WTC11 (cell line): ENCODE measurements around the gene TRPM2. TPM values are rescaled to one million over a fixed set of nuclear protein-coding genes. Genes with fewer than 3 reads are reported as not detected.
A peak's percentile ranks its signal among the peaks of the same experiment; 100 is the strongest.

Source experiments
- ATAC-seq: fragments of 200-7000 bp; cut with Tn5 transposase; 2 replicates; pipeline ENCODE4 v1.10.0; 2021; ENCODE audit warnings: mild to moderate bottlenecking, moderate library complexity
- CTCF ChIA-PET: fragments of 300-600 bp; sonication (Branson Sonifier 250); formaldehyde crosslinking; loops from one replicate; lab custom pipeline; 2021; ENCODE audit warnings: antibody characterized with exemption; lab: Charles Lee
- POLR2A ChIA-PET: fragments of 350-600 bp; sonication (Branson Sonifier 250); formaldehyde crosslinking; loops from one replicate; lab custom pipeline; 2021; ENCODE audit warnings: antibody characterized with exemption; lab: Charles Lee
- DNase-seq: peaks from one replicate; pipeline ENCODE4 v3.0.0; 2021; ENCODE audit warnings: low spot score
- H3K27ac Mint-ChIP-seq: 2 replicates; pipeline ENCODE4 v1.8.0; 2021; ENCODE audit warnings: mixed read lengths
- H3K27me3 Mint-ChIP-seq: 2 replicates; pipeline ENCODE4 v1.8.0; 2021; ENCODE audit warnings: low read depth, mild to moderate bottlenecking, moderate library complexity, mixed read lengths
- H3K36me3 Mint-ChIP-seq: 2 replicates; pipeline ENCODE4 v1.8.0; 2021; ENCODE audit warnings: mixed read lengths
- H3K4me1 Mint-ChIP-seq: 2 replicates; pipeline ENCODE4 v1.8.0; 2022; ENCODE audit warnings: mixed read lengths
- H3K4me3 Mint-ChIP-seq: 2 replicates; pipeline ENCODE4 v1.8.0; 2021; ENCODE audit warnings: mild to moderate bottlenecking, moderate library complexity, mixed read lengths
- H3K9me3 Mint-ChIP-seq: 2 replicates; pipeline ENCODE4 v1.8.0; 2021; ENCODE audit warnings: mixed read lengths
- CREB1 ChIP-seq: sonication (generic); formaldehyde crosslinking; IDR thresholded peaks from 2 replicates; pipeline ENCODE4 v1.8.0; 2023; ENCODE audit warnings: mild to moderate bottlenecking, missing genetic modification reagents
- GRHL2 ChIP-seq: fragments of 250-450 bp; sonication (Bioruptor Pico); IDR thresholded peaks from 2 replicates; pipeline ENCODE4 v1.8.0; 2022; ENCODE audit warnings: mild to moderate bottlenecking, moderate library complexity; ENCODE audit not compliant: insufficient replicate concordance, severe bottlenecking
- GTF2I ChIP-seq: fragments of 250-450 bp; sonication (Bioruptor Pico); conservative IDR thresholded peaks from 2 replicates; pipeline ENCODE4 v1.4.0; 2021; ENCODE audit warnings: mild to moderate bottlenecking
- MAX ChIP-seq: sonication (generic); formaldehyde crosslinking; IDR thresholded peaks from 2 replicates; pipeline ENCODE4 v1.8.0; 2022; ENCODE audit warnings: mild to moderate bottlenecking, missing genetic modification reagents
- MYBL2 ChIP-seq: sonication (generic); formaldehyde crosslinking; IDR thresholded peaks from 2 replicates; pipeline ENCODE4 v1.8.1; 2023; ENCODE audit warnings: mild to moderate bottlenecking, moderate library complexity, missing genetic modification reagents
- NR3C1 ChIP-seq: sonication (generic); formaldehyde crosslinking; conservative IDR thresholded peaks from 2 replicates; pipeline ENCODE4 v1.8.1; 2023; ENCODE audit warnings: low read depth, mild to moderate bottlenecking, missing genetic modification reagents
- RELA ChIP-seq: sonication (generic); formaldehyde crosslinking; IDR thresholded peaks from 2 replicates; pipeline ENCODE4 v1.8.1; 2022; ENCODE audit warnings: missing genetic modification reagents, mild to moderate bottlenecking, borderline replicate concordance
- SOX15 ChIP-seq: fragments of 250-450 bp; sonication (Bioruptor Pico); IDR thresholded peaks from 2 replicates; pipeline ENCODE4 v1.9.0; 2021; ENCODE audit warnings: mild to moderate bottlenecking
- TEAD1 ChIP-seq: sonication (generic); formaldehyde crosslinking; IDR thresholded peaks from 2 replicates; pipeline ENCODE4 v1.8.0; 2022; ENCODE audit warnings: mild to moderate bottlenecking, missing genetic modification reagents
- ZNF512 ChIP-seq: sonication (generic); formaldehyde crosslinking; IDR thresholded peaks from 2 replicates; pipeline ENCODE4 v1.8.1; 2022; ENCODE audit warnings: missing genetic modification reagents, borderline replicate concordance
- total RNA-seq: library from RNA; stranded (reverse); gene quantifications from 3 replicates; pipeline ENCODE4 v1.2.3, GENCODE V29; 2021
- TF ChIP-seq, protein P1 (sequence below): sonication (generic); formaldehyde crosslinking; IDR thresholded peaks from 2 replicates; pipeline ENCODE4 v1.8.0; 2023; ENCODE audit warnings: missing genetic modification reagents
- TF ChIP-seq, protein P2 (sequence below): sonication (generic); formaldehyde crosslinking; IDR thresholded peaks from 2 replicates; pipeline ENCODE4 v1.8.1; 2023; ENCODE audit warnings: mild to moderate bottlenecking, missing genetic modification reagents, moderate library complexity
- TF ChIP-seq, protein P3 (sequence below): sonication (generic); formaldehyde crosslinking; conservative IDR thresholded peaks from 2 replicates; pipeline ENCODE4 v1.8.1; 2022; ENCODE audit warnings: mild to moderate bottlenecking, missing genetic modification reagents
- TF ChIP-seq, protein P4 (sequence below): fragments of 200-600 bp; IDR thresholded peaks from 2 replicates; pipeline ENCODE4 v1.8.0; 2022; ENCODE audit warnings: antibody characterized with exemption

Gene TRPM2
- total RNA-seq, 1 experiment from 2014 or later = 0.92 TPM

GRCh38 chr21:44379991-44380865 is 26.8 kb downstream of the TRPM2 start:
- H3K9me3 Mint-ChIP-seq = peaks cover 27% of the 10 kb centered on the region
- POLR2A ChIA-PET = interaction anchor here (0.6 kb wide), 1 partner anchor 1568 kb away, joined by 3 read pairs; no protein-coding TSS in a partner anchor
- CTCF ChIA-PET = interaction anchor here (1.5 kb wide), 1 partner anchor 11 kb away, joined by 5 read pairs; no protein-coding TSS in a partner anchor
- DNase-seq (no peak), ATAC-seq (peak; percentile 72)
- no peak overlapping the region; the same call in 1 of the 2 replicates for H3K27ac Mint-ChIP-seq
- H3K4me3 Mint-ChIP-seq = no peak overlapping the region
- peaks cover 14% of the 10 kb centered on the region for H3K36me3 Mint-ChIP-seq
- TF ChIP-seq GRHL2 = no peak
- TF ChIP-seq, protein P1, sequence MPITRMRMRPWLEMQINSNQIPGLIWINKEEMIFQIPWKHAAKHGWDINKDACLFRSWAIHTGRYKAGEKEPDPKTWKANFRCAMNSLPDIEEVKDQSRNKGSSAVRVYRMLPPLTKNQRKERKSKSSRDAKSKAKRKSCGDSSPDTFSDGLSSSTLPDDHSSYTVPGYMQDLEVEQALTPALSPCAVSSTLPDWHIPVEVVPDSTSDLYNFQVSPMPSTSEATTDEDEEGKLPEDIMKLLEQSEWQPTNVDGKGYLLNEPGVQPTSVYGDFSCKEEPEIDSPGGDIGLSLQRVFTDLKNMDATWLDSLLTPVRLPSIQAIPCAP = no peak
- no peak for TF ChIP-seq SOX15 (CRISPR knock-in tag)
- TF ChIP-seq, protein P2, sequence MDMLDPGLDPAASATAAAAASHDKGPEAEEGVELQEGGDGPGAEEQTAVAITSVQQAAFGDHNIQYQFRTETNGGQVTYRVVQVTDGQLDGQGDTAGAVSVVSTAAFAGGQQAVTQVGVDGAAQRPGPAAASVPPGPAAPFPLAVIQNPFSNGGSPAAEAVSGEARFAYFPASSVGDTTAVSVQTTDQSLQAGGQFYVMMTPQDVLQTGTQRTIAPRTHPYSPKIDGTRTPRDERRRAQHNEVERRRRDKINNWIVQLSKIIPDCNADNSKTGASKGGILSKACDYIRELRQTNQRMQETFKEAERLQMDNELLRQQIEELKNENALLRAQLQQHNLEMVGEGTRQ (CRISPR knock-in tag) = no peak
- TF ChIP-seq GTF2I (CRISPR knock-in tag) = no peak
- peaks cover 17% of the 10 kb centered on the region for H3K4me1 Mint-ChIP-seq
- H3K27me3 Mint-ChIP-seq = peaks cover 5% of the 10 kb centered on the region

GRCh38 chr21:44380876-44381275 is 27.5 kb downstream of the TRPM2 start:
- CTCF ChIA-PET = interaction anchor here (1.5 kb wide), 1 partner anchor 12 kb away, joined by 5 read pairs; no protein-coding TSS in a partner anchor
- ATAC-seq = no peak
- no peak overlapping the region for H3K27ac Mint-ChIP-seq

DNA sequence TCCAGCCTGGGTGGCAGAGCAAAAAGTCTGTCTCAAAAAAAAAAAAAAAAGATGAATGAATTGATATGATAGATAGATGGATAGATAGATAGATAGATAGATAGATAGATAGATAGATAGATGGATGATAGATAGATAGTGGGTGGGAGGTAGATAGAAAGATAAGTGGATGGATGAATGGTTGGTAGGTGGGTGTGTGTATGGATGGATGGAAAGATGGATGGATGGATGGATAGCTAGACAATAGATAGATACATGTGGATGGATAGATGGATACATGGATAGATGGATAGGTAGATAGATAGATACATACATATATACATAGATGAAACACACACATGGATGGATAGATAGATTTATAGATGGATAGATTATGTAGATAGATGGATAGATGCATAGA is 28.5 kb downstream of the TRPM2 start:
- Mint-ChIP-seq H3K9me3 (peaks cover 32% of the 10 kb centered on the region), H3K36me3 (peaks cover 18% of the 10 kb centered on the region), H3K27ac (no peak overlapping the region), H3K27me3 (no peaks in the 10 kb centered on the region; the same call in none of the 2 replicates), H3K4me3 (no peak overlapping the region), H3K4me1 (peaks cover 17% of the 10 kb centered on the region)
- TF ChIP-seq, protein P3, sequence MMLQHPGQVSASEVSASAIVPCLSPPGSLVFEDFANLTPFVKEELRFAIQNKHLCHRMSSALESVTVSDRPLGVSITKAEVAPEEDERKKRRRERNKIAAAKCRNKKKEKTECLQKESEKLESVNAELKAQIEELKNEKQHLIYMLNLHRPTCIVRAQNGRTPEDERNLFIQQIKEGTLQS (CRISPR knock-in tag) = no peak
- ChIA-PET POLR2A (no interaction called here), CTCF (no interaction called here)
- DNase-seq (no peak), ATAC-seq (no peak)

More at GRCh38 chr21:44380876-44381275, 27.5 kb downstream of the TRPM2 start:
- TF ChIP-seq MYBL2 (CRISPR knock-in tag) (no peak), CREB1 (CRISPR knock-in tag) (no peak), ZNF512 (CRISPR knock-in tag) (no peak), NR3C1 (CRISPR knock-in tag) (no peak), TEAD1 (no peak), MAX (no peak), SOX15 (CRISPR knock-in tag) (no peak), RELA (no peak)
- TF ChIP-seq, protein P4, sequence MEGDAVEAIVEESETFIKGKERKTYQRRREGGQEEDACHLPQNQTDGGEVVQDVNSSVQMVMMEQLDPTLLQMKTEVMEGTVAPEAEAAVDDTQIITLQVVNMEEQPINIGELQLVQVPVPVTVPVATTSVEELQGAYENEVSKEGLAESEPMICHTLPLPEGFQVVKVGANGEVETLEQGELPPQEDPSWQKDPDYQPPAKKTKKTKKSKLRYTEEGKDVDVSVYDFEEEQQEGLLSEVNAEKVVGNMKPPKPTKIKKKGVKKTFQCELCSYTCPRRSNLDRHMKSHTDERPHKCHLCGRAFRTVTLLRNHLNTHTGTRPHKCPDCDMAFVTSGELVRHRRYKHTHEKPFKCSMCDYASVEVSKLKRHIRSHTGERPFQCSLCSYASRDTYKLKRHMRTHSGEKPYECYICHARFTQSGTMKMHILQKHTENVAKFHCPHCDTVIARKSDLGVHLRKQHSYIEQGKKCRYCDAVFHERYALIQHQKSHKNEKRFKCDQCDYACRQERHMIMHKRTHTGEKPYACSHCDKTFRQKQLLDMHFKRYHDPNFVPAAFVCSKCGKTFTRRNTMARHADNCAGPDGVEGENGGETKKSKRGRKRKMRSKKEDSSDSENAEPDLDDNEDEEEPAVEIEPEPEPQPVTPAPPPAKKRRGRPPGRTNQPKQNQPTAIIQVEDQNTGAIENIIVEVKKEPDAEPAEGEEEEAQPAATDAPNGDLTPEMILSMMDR = no peak
- H3K36me3 Mint-ChIP-seq = peaks cover 14% of the 10 kb centered on the region
- POLR2A ChIA-PET = no interaction called here
- H3K4me3 Mint-ChIP-seq = no peak overlapping the region
- H3K9me3 Mint-ChIP-seq = peaks cover 27% of the 10 kb centered on the region
- peaks cover 17% of the 10 kb centered on the region for H3K4me1 Mint-ChIP-seq
- no peak for DNase-seq
- H3K27me3 Mint-ChIP-seq = peaks cover 1% of the 10 kb centered on the region
